Right hindlimb (tissue), 1 donor: ENCODE results near the gene LRRC75A.
"Not testable (repeated sequence)": the region's sequence is repeated elsewhere in the genome, so short reads cannot be mapped to it uniquely, and the experiment has no call there.

Experiments used
- DNase-seq: peaks from one replicate; pipeline ENCODE4 v3.0.0-alpha.2; 2018

LRRC75A gene

DNA sequence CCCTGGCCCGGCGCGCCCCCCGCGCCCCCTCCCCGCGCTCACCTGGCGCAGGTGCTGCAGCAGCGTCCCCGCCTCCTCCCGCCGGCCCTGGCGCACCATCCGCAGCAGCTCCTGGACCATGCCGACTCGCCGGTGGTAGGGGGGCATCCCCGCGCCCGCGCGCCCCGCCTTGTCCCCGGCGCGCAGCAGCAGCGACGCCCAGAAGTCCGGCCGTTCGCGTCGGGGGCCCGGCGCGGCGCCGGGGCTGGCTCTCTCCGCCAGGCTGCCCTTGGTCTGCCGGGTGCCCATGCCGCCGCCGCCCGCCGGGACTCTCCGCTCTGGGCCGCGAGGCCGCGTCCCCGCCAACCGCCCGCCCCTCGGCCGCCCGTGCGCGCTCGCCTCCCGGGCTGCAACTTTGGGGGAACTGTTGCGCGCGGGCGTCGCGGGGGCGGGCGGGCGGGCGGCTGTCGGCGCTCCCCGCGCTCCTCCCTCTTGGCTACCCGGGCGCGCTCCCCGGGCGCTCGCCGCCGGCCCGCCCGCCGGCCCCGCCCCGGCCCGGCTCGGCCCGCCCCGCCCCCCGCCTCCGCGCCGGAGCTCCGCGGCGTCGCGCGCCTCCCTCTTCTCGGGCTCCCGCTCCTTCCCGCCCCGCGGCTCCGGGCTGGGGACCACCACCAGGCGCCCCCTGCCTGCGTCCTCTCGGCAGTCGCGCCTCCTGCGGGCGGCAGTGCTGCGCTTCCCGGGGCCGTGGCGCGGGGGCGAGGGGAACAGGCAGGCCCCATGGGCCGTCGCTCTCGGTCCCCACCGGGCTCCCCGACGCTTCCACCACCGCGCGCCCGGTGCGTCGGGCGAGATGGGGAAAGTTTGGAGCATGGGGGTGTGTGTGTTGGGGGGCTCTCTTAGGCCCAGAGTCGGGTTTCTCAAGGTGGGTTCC lies at the start of gene LRRC75A:
TSS of gene LRRC75A (minus strand) at position 491 of the 910 bp plus-strand sequence. CDS start at position 288, 203 bp downstream.
- DNase-seq, result peak; percentile 80

- DNase-seq, result no peak
Measured at GRCh38 chr17:16537130-16537458, 45.1 kb upstream of the LRRC75A start.

GRCh38 chr17:16534236-16534635 lies 42.2 kb upstream of the LRRC75A start:
- no peak for DNase-seq

GRCh38 chr17:16529906-16530305 lies 37.9 kb upstream of the LRRC75A start:
- no peak for DNase-seq

DNA sequence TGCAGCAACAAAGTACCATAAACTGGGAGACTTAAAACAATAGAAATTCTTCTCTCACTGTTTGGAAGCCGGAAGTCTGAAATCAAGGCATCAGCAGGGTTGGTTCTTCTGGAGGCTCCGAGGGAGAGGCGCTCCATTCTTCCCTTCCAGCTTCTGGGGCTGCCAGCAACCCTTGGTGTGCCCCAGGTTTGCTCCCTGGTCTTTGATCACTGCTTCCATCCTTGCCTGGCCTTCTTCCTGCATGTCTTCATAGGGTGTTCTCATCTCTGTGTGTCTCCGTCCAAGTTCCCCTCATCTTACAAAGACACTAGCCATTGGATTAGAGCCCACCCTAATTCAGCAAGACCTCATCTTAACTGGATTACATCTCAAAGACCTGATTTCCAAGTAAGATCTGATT lies 35.3 kb upstream of the LRRC75A start:
- no peak for DNase-seq

GRCh38 chr17:16525556-16525955 lies 33.6 kb upstream of the LRRC75A start:
- DNase-seq, result not testable (repeated sequence)

- peak; percentile 90 for DNase-seq
Measured at GRCh38 chr17:16521070-16521727, 29.2 kb upstream of the LRRC75A start.

DNA sequence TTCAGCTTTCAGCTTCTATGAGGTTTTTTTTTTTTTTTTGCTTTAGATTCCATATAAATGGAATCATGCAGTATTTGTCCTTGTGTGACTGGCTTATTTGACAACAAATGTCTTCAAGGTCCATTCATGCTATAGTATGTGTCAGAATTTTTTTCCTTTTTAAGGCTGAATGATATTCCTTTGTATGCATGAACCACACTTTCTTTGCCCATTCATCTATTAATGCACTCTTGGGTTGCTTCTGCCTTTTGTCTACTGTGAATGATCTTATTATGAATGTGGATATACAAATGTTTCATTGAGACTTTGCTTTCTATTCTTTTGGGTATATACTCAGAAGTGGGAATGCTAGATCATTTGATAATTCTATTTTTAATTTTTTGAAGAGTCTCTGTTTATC lies 27.0 kb upstream of the LRRC75A start:
- no peak for DNase-seq

- DNase-seq, result no peak
Measured at GRCh38 chr17:16517477-16517876, 25.5 kb upstream of the LRRC75A start.

DNA sequence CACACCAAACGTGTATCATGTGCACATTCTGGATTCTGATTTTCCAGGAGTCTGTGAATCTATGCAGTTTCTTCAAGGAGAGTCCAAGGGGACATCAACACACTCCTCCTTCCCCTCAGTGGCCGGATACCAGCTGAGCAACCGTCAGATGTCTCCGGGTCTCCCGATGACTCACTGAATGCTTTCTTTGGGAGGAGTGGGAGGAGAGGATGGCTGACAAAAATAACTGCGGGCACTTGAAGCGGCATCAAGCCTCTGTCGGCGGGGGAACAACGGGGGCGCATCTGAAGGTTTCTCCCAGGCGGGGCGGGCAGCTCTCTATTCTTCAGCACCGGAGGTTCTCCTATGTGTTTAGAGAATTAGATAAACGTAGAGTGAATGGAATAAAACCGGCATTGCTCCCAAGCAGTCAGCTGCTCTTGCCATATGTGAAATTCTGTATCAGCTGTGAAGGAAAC lies 24.6 kb upstream of the LRRC75A start:
- DNase-seq, result peak; percentile 73

- DNase-seq, result no peak
Measured at GRCh38 chr17:16515933-16516332, 23.9 kb upstream of the LRRC75A start.

DNA sequence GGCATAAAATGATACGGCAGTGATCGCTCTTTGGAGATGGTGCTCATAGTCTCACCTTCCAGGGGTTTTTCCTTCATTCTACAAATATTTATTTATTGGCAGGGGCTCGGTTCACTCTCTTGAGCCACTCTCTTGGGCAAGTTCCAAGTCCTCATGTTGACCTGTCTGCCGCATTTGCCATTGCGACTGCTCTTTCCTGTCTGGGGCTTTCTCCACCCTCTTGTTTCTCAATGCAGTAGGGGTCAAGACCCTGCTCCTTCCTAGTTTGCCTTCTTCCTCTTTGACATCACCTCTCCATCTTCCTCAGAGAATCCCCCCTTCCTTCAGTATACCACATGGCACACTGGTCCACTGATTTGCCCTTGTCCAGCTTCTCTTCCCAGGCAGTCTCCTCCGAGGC lies 21.9 kb upstream of the LRRC75A start:
- DNase-seq, result no peak

DNA sequence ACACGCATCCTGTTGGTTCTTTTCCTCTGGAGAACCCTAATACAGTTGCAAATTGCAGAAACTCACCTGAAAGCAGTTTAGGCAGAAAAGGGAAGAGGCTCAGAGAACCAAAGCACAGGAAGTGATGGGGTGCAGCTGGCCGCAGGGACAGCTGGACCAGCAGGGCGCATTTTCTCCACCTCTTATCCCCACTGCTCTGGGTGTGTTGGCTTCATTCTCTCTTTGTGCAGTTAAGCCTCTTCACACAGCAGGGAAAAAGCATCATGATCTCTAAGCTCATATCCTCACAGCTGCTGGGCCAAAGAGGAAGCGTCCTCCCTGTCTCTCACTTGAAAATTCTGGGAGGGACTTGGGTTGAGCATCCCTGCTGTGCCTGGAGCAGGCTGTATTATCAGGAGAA lies 20.0 kb upstream of the LRRC75A start:
- peak; percentile 77 for DNase-seq

DNA sequence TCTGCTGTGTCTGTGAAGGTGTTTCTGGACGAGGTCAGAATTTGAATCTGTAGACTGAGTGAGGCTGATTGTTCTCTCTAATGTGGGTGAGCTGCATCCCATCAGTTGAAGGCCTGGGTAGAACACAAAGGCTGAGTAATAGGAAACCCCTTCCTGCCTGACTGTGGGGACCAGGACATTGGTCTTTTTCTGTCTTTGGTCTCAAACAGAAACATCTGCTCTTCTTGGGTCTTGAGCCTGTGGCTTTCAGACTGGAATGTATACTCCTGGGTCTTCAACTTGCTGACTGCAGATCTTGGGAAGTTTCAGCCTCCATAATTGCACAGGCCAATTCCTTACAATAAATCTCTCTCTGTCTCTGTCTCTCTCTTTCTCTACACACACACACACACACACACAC lies 19.6 kb upstream of the LRRC75A start:
- DNase-seq, result no peak

DNA sequence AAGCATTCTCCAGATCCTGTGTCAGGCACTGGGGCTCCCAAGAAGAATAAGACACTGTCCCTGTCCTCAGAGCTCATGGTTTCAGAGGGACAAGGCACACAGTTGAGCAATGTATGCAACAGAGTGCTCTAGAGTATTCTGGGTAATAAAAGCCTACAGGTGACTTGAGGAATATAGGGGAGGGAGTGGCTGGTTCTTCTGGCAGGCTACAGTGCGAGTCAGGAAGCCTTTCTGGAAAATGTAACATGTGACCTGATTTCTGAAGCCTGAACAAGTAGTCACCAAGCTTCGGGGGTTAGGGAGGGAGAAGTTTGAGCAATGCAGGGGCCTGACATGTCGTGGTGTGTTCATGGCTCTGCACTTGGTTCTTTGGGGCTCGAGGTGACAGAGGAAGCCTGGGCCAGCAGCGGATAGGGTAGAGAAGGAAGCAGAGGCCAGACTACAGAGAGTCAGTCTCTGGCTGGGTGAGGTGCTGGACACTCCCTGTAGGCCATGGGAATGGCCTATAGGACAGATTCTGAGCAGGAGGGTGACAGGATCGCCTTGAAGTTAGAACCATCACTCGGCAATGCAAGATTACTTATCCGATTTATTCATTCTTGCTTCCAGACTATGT lies 16.0 kb upstream of the LRRC75A start:
- no peak for DNase-seq

GRCh38 chr17:16506188-16506587 lies 14.2 kb upstream of the LRRC75A start:
- no peak for DNase-seq

DNA sequence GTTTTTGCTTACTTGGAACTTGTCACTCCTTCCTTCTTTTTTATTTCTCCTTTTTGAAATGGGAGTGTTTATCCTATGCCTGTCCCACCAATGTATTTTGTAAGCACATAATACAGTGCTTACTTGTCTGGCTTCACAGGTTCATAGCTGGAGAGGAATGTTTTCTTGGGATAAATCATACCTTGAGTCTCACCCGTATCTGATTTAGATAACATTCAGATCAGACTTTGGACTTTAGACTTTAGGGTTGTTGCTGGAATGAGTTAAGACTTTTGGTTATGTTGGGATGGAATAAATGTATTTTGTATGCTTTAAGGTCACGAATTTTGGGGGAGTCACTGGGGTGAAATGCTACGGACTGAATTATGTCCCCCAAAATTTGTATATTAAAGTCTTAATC lies 13.0 kb upstream of the LRRC75A start:
- no peak for DNase-seq

- DNase-seq, result no peak
Measured at GRCh38 chr17:16496820-16497489, 5.0 kb upstream of the LRRC75A start.

- no peak for DNase-seq
Measured at GRCh38 chr17:16495980-16496819, 4.2 kb upstream of the LRRC75A start.

DNA sequence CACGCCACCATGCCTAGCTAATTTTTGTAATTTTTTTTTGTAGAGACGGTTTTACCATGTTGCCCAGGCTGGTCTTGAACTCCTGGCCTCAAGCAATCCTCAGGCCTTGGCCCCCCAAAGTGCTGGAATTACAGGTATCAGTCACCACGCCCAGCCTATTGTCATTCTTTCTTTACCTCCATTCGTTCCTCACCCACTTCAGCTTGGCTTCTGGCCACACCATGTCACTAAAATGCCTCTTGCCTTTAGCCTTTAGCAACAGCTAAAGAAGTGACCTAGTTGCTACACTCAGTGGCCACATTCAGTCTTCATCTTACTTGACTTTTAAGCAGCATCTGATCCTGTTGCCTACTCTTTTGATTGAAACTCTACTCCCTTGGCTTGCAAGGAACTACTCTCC lies 3.6 kb upstream of the LRRC75A start:
- DNase-seq, result no peak

- no peak for DNase-seq
Measured at GRCh38 chr17:16494059-16494458, 2.1 kb upstream of the LRRC75A start.

DNA sequence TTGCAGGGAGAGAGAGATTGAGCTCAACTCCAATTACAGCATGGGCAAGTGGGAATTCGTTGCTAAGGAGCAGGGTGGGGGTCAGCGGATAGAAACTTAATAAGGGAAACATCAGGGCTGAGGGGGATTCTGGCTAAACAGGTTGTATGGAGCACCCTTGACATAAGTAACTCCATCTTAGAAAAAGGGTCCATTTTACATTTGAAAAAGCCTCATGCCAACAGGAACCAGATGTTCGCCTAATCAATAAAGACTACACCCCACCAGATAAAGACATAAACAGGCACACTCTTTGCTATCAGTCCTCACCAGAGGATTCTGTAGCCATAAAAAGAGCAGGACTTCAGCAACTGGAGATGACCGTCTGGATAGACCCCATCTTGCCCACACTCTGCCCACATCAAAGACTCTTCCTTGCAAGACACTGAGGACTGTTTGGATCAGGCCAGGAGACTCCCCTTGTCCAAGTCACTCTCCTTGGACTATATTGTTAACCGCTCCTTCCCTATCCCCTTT lies 1.6 kb upstream of the LRRC75A start:
- DNase-seq, result no peak
